IMR-90 (cell line): Measurements from ENCODE around the gene HNRNPA3.

Experiments
- MAFK ChIP-seq: IDR thresholded peaks from 2 replicates; pipeline ENCODE4 v1.6.1; 2012; ENCODE audit warnings: low read depth, low read length, improper control_type of control experiment
- TF ChIP-seq, protein P1 (sequence below): conservative IDR thresholded peaks from 2 replicates; pipeline ENCODE4 v1.5.1; 2012; ENCODE audit warnings: mild to moderate bottlenecking, low read depth, low read length, improper control_type of control experiment

DNA sequence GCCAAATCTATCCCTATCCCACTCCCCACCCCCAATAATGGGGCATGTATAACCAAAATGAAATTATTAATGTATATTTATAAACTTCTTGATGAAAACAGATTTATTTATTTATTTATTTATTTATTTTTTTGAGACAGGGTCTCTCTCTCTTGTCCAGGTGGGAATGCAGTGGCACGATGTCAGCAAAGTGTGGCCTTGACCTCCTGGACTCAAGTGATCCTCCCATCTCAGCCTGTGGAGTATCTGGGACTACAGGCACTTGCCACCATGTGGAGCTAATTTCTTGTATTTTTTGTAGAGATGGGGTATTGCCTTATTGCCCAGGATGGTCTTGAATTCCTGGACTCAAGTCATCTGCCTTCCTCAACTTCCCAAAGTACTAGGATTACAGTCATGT is 28.0 kb upstream of the HNRNPA3 start:
- TF ChIP-seq, protein P1, sequence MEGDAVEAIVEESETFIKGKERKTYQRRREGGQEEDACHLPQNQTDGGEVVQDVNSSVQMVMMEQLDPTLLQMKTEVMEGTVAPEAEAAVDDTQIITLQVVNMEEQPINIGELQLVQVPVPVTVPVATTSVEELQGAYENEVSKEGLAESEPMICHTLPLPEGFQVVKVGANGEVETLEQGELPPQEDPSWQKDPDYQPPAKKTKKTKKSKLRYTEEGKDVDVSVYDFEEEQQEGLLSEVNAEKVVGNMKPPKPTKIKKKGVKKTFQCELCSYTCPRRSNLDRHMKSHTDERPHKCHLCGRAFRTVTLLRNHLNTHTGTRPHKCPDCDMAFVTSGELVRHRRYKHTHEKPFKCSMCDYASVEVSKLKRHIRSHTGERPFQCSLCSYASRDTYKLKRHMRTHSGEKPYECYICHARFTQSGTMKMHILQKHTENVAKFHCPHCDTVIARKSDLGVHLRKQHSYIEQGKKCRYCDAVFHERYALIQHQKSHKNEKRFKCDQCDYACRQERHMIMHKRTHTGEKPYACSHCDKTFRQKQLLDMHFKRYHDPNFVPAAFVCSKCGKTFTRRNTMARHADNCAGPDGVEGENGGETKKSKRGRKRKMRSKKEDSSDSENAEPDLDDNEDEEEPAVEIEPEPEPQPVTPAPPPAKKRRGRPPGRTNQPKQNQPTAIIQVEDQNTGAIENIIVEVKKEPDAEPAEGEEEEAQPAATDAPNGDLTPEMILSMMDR, result no peak
- TF ChIP-seq MAFK, result no peak
